Endodermal cell (in vitro differentiated cells): Measurements from ENCODE around the gene MAP4K3. TPM values are rescaled to one million over a fixed set of nuclear protein-coding genes. Genes with fewer than 3 reads are reported as not detected.

Experiments used
- DNase-seq: peaks from one replicate; pipeline ENCODE4 v3.0.0-alpha.2; 2017
- H3K27ac ChIP-seq: 2 replicates; pipeline ENCODE4 v1.5.1; 2013; ENCODE audit warnings: mild to moderate bottlenecking, low read depth, low read length, moderate library complexity
- H3K27me3 ChIP-seq: 2 replicates; pipeline ENCODE4 v1.6.1; 2013; ENCODE audit warnings: mild to moderate bottlenecking, low read length, moderate library complexity; ENCODE audit not compliant: insufficient read depth, control insufficient read depth, poor library complexity, severe bottlenecking
- H3K36me3 ChIP-seq: 2 replicates; pipeline ENCODE4 v1.7.0; 2013; ENCODE audit warnings: mild to moderate bottlenecking, low read length, moderate library complexity; ENCODE audit not compliant: control insufficient read depth, insufficient read depth
- H3K4me1 ChIP-seq: one replicate; pipeline ENCODE4 v1.7.0; 2013; ENCODE audit warnings: low read length; ENCODE audit not compliant: control insufficient read depth, insufficient read depth
- H3K4me3 ChIP-seq: 2 replicates; pipeline ENCODE4 v1.5.1; 2013; ENCODE audit warnings: mild to moderate bottlenecking, low read length, moderate library complexity
- H3K9ac ChIP-seq: 2 replicates; pipeline ENCODE4 v1.6.1; 2013; ENCODE audit warnings: mild to moderate bottlenecking, low read length, moderate library complexity; ENCODE audit not compliant: poor library complexity, severe bottlenecking; ENCODE audit errors: extremely low read depth
- H3K9me3 ChIP-seq: 2 replicates; pipeline ENCODE4 v1.6.1; 2013; ENCODE audit warnings: mild to moderate bottlenecking, low read length, moderate library complexity; ENCODE audit not compliant: control insufficient read depth
- H3K27ac Mint-ChIP-seq: 2 replicates; pipeline ENCODE4 v1.8.0; 2020; ENCODE audit warnings: mixed read lengths
- H3K27me3 Mint-ChIP-seq: 2 replicates; pipeline ENCODE4 v1.8.0; 2021; ENCODE audit warnings: mild to moderate bottlenecking, mixed read lengths; ENCODE audit not compliant: insufficient read depth
- H3K36me3 Mint-ChIP-seq: 2 replicates; pipeline ENCODE4 v1.8.0; 2020; ENCODE audit warnings: low read depth, mixed read lengths
- H3K4me1 Mint-ChIP-seq: 2 replicates; pipeline ENCODE4 v1.8.0; 2020; ENCODE audit warnings: mixed read lengths
- H3K4me3 Mint-ChIP-seq: 2 replicates; pipeline ENCODE4 v1.8.0; 2020; ENCODE audit warnings: mild to moderate bottlenecking, moderate library complexity, mixed read lengths
- H3K9me3 Mint-ChIP-seq: 2 replicates; pipeline ENCODE4 v1.8.0; 2020; ENCODE audit warnings: mild to moderate bottlenecking, mixed read lengths
- CTCF ChIP-seq: fragments of 200-600 bp; sonication (generic); conservative IDR thresholded peaks from 2 replicates; pipeline ENCODE4 v1.5.0; 2021; ENCODE audit warnings: antibody characterized with exemption, mild to moderate bottlenecking
- WGBS, 2 experiments: methylation state at CpG; one replicate each; pipeline versions ENCODE4 v1.1.5 to v1.1.7; 2013; ENCODE audit warnings: missing lambda C conversion rate in 2 of 2, mixed read lengths in 1 of 2; ENCODE audit not compliant: insufficient coverage in 1 of 2, insufficient read length in 1 of 2; 5-methylcytosine and 5-hydroxymethylcytosine counted together
- total RNA-seq, 2 donors: library from RNA; stranded (reverse); fragmentation: NEBNext Ultra II Directional in 1 of 2; extraction: Animal tissue kit (Norgen Biotek cat#: 25700) in 1 of 2; gene quantifications; 2 replicates in 1 of 2; 3 replicates in 1 of 2; pipeline ENCODE4 v1.2.1, GENCODE V29; 2021

Gene MAP4K3
- total RNA-seq, 2 donors from 2014 or later, result 39.1 to 45.5 TPM

GRCh38 chr2:39223909-39224308, 213.2 kb downstream of the MAP4K3 start:
- Mint-ChIP-seq H3K27me3 (no peaks in the 10 kb centered on the region), H3K4me3 (no peak overlapping the region), H3K9me3 (no peaks in the 10 kb centered on the region), H3K36me3 (no peaks in the 10 kb centered on the region), H3K27ac (no peak overlapping the region), H3K4me1 (peaks cover 19% of the 10 kb centered on the region)
- H3K9ac ChIP-seq, result no peak overlapping the region
- no peak overlapping the region for H3K4me3 ChIP-seq
- no peak for TF ChIP-seq CTCF
- H3K27ac ChIP-seq, result no peak overlapping the region
- H3K9me3 ChIP-seq, result no peaks in the 10 kb centered on the region
- H3K4me1 ChIP-seq, result no peaks in the 10 kb centered on the region
- H3K36me3 ChIP-seq, result no peaks in the 10 kb centered on the region
- no peak for DNase-seq
- no CpG with 5 or more reads among the region's 1 CpG for WGBS, 2 experiments
- no peaks in the 10 kb centered on the region for H3K27me3 ChIP-seq

- H3K4me3 ChIP-seq, result no peak overlapping the region
- no peak overlapping the region for H3K4me3 Mint-ChIP-seq
- 96 to 100% methylated on average over 2 to 3 of the region's 3 CpGs for WGBS, 2 experiments
Observed at GRCh38 chr2:39221459-39221858, 215.6 kb downstream of the MAP4K3 start.

GRCh38 chr2:39220136-39220535, 216.9 kb downstream of the MAP4K3 start:
- Histone ChIP-seq H3K36me3 (no peaks in the 10 kb centered on the region), H3K4me3 (no peak overlapping the region), H3K27ac (no peak overlapping the region), H3K4me1 (no peaks in the 10 kb centered on the region), H3K27me3 (no peaks in the 10 kb centered on the region), H3K9ac (no peak overlapping the region), H3K9me3 (no peaks in the 10 kb centered on the region)
- H3K4me3 Mint-ChIP-seq, result no peak overlapping the region
- no peak overlapping the region for H3K27ac Mint-ChIP-seq
- H3K4me1 Mint-ChIP-seq, result peaks cover 8% of the 10 kb centered on the region
- 82 to 90% methylated on average over 1 to 2 of the region's 2 CpGs for WGBS, 2 experiments
- no peak for TF ChIP-seq CTCF
- no peaks in the 10 kb centered on the region for H3K36me3 Mint-ChIP-seq
- H3K9me3 Mint-ChIP-seq, result no peaks in the 10 kb centered on the region
- H3K27me3 Mint-ChIP-seq, result no peaks in the 10 kb centered on the region
- no peak for DNase-seq

More at GRCh38 chr2:39221459-39221858, 215.6 kb downstream of the MAP4K3 start:
- Histone ChIP-seq H3K4me1 (no peaks in the 10 kb centered on the region), H3K9me3 (no peaks in the 10 kb centered on the region), H3K9ac (no peak overlapping the region), H3K36me3 (no peaks in the 10 kb centered on the region), H3K27ac (no peak overlapping the region), H3K27me3 (no peaks in the 10 kb centered on the region)
- no peaks in the 10 kb centered on the region for H3K9me3 Mint-ChIP-seq
- no peak for DNase-seq
- H3K27me3 Mint-ChIP-seq, result no peaks in the 10 kb centered on the region
- no peak for TF ChIP-seq CTCF
- peaks cover 8% of the 10 kb centered on the region for H3K4me1 Mint-ChIP-seq
- no peak overlapping the region for H3K27ac Mint-ChIP-seq
- H3K36me3 Mint-ChIP-seq, result no peaks in the 10 kb centered on the region
